H1 (cell line): ENCODE results near the gene AGFG1. TPM values are rescaled to one million over a fixed set of nuclear protein-coding genes. Genes with fewer than 3 reads are reported as not detected.

Source experiments
- CHD1 ChIP-seq: IDR thresholded peaks from 2 replicates; pipeline ENCODE4 v1.6.1; 2012; ENCODE audit warnings: low read depth, low read length, improper control_type of control experiment
- FOSL1 ChIP-seq: IDR thresholded peaks from 2 replicates; pipeline ENCODE4 v1.6.1; 2011; ENCODE audit warnings: mild to moderate bottlenecking, low read depth, low read length, moderate library complexity; ENCODE audit not compliant: insufficient read depth
- HDAC6 ChIP-seq: IDR thresholded peaks from one replicate; pipeline ENCODE4 v1.7.1; 2012; ENCODE audit warnings: low read depth, mild to moderate bottlenecking, inconsistent platforms, low read length, moderate library complexity
- PHF8 ChIP-seq: fragments of 200-600 bp; sonication (generic); conservative IDR thresholded peaks from 2 replicates; pipeline ENCODE4 v1.7.1; 2012; ENCODE audit warnings: low read depth, mild to moderate bottlenecking, inconsistent platforms, low read length, moderate library complexity
- TAF7 ChIP-seq: optimal IDR thresholded peaks from 2 replicates; pipeline ENCODE3; 2011; ENCODE audit warnings: low read depth, mild to moderate bottlenecking, inconsistent platforms, low read length, moderate library complexity, borderline replicate concordance
- polyA plus RNA-seq, 7 experiments: library from polyadenylated mRNA; depleted of rRNA in 3 of 7; stranded (reverse) in 5 of 7; unstranded in 2 of 7; fragments of >200 nt in 5 of 7; fragments of 200-250 nt in 2 of 7; gene quantifications; 1 replicate in 5 of 7; 2 replicates in 1 of 7; 4 replicates in 1 of 7; pipeline versions ENCODE4 v1.2.1 to v1.2.3, GENCODE V29; 2011 to 2013; ENCODE audit warnings: missing spikeins in 2 of 7, mixed read lengths in 2 of 7
- total RNA-seq: library from RNA; stranded (reverse); fragmentation: NEBNext Ultra II Directional; extraction: Animal tissue kit (Norgen Biotek cat#: 25700); gene quantifications from 2 replicates; pipeline ENCODE4 v1.2.1, GENCODE V29; 2021

Gene AGFG1
- total and polyA plus RNA-seq, 2 of the 8 experiments (the other 6 are each of a cell fraction or from before 2014, with no cell fraction given), result 102 to 147 TPM

DNA sequence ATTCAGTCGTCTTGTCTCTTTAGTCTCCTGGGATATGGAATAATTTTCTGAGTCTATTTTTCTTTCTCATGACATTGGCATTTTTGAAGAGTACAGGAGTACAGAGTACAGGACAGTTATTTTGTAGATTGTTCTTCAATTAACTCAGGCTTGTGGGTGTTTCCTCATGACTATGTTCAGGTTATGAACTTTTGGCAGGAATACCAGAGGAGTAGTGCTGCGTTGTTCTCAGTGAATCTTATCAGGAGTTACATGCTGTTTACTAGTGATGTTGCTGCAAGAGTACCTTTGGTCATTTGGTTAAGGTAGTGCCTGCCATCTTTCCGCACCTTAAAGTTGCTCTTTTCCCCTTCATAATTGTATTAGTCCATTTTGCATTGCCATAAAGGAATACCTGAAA is 41.3 kb upstream of the AGFG1 start (continued):
- no peak for TF ChIP-seq FOSL1
- TF ChIP-seq TAF7, result no peak
- no peak for TF ChIP-seq PHF8
- TF ChIP-seq HDAC6, result no peak
- TF ChIP-seq CHD1, result no peak
